Activated naive CD8-positive, alpha-beta T cell treated with anti-CD3 and anti-CD28 coated beads, Interleukin-2, amount 10 ng/mL, durations not matched to agents 7 days and 5 days (primary cell): ENCODE data around the gene RGL4. TPM values are rescaled to one million over a fixed set of nuclear protein-coding genes. Genes with fewer than 3 reads are reported as not detected.

Experiments
- ATAC-seq: fragments of 150-1000 bp; cut with Tn5 transposase; one replicate; pipeline ENCODE4 v1.10.0; 2021; ENCODE audit warnings: low read depth, moderate library complexity
- POLR2A ChIA-PET: fragments of 350-600 bp; sonication (Branson Sonifier 250); formaldehyde crosslinking; loops from one replicate; lab custom pipeline; 2021; ENCODE audit warnings: antibody characterized with exemption; lab: Charles Lee
- DNase-seq: peaks from one replicate; pipeline ENCODE4 v3.0.0; 2021
- H3K27ac Mint-ChIP-seq: one replicate; pipeline ENCODE4 v1.8.0; 2022; ENCODE audit warnings: mild to moderate bottlenecking, mixed read lengths
- H3K27me3 Mint-ChIP-seq: one replicate; pipeline ENCODE4 v1.8.0; 2022; ENCODE audit warnings: mild to moderate bottlenecking, moderate library complexity, mixed read lengths
- H3K36me3 Mint-ChIP-seq: one replicate; pipeline ENCODE4 v1.8.0; 2021; ENCODE audit warnings: mild to moderate bottlenecking, mixed read lengths
- H3K4me1 Mint-ChIP-seq: one replicate; pipeline ENCODE4 v1.8.0; 2021; ENCODE audit warnings: mixed read lengths
- H3K4me3 Mint-ChIP-seq: one replicate; pipeline ENCODE4 v1.8.0; 2022; ENCODE audit warnings: mild to moderate bottlenecking, moderate library complexity, mixed read lengths
- H3K9me3 Mint-ChIP-seq: one replicate; pipeline ENCODE4 v1.8.0; 2021; ENCODE audit warnings: mixed read lengths
- total RNA-seq, 2 experiments: library from RNA; stranded (reverse); gene quantifications; one replicate each; pipeline ENCODE4 v1.2.3, GENCODE V29; 2021

The RGL4 gene
- total RNA-seq, 2 experiments from 2014 or later: 24.9 to 25.8 TPM

- ATAC-seq: no peak
- Mint-ChIP-seq H3K27ac (no peak overlapping the region), H3K9me3 (peaks cover 7% of the 10 kb centered on the region), H3K4me1 (peaks cover 3% of the 10 kb centered on the region), H3K4me3 (no peak overlapping the region), H3K27me3 (no peaks in the 10 kb centered on the region), H3K36me3 (peaks cover 21% of the 10 kb centered on the region)
- no peak for DNase-seq
- POLR2A ChIA-PET: no interaction called here
Measured at GRCh38 chr22:23744001-23744400, 53.2 kb downstream of the RGL4 start.

GRCh38 chr22:23744485-23744884 is 53.7 kb downstream of the RGL4 start:
- no peaks in the 10 kb centered on the region for H3K27me3 Mint-ChIP-seq
- POLR2A ChIA-PET: no interaction called here
- H3K4me3 Mint-ChIP-seq: no peak overlapping the region
- no peak overlapping the region for H3K27ac Mint-ChIP-seq
- peaks cover 21% of the 10 kb centered on the region for H3K36me3 Mint-ChIP-seq
- no peak for ATAC-seq
- H3K9me3 Mint-ChIP-seq: peaks cover 7% of the 10 kb centered on the region
- DNase-seq: no peak
- peaks cover 3% of the 10 kb centered on the region for H3K4me1 Mint-ChIP-seq

DNA sequence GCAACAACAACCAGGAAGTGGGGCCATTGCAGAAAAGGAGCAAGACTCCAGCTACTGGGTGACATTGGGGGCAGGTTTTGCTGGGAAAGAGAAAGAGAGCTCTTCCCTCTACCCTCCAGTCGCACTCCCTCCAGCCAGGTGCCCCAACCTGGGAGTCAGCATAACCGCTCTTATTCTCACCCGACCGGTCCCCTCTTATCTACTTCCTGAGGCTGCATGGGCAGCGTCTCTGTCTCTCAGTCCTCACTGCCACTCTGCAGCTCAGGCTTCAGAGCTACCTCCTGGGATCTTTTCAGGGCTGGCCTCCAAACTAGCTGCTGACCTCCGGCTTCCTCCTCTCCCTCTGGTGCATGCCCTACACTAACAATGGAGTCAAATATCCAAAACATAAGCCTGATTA is 55.0 kb downstream of the RGL4 start:
- ATAC-seq: no peak
- POLR2A ChIA-PET: no interaction called here
- H3K9me3 Mint-ChIP-seq: peaks cover 7% of the 10 kb centered on the region
- H3K4me1 Mint-ChIP-seq: peaks cover 12% of the 10 kb centered on the region
- no peak overlapping the region for H3K27ac Mint-ChIP-seq
- DNase-seq: no peak
- H3K4me3 Mint-ChIP-seq: no peak overlapping the region
- peaks cover 22% of the 10 kb centered on the region for H3K36me3 Mint-ChIP-seq
- H3K27me3 Mint-ChIP-seq: no peaks in the 10 kb centered on the region

Other genes with a start within 250 kb of the RGL4 start
- not detected for gene IGLL1, start 110.7 kb upstream of the RGL4 start, total RNA-seq
- under 1 TPM; 0.69 to 0.79 TPM for gene DRICH1, start 58.7 kb upstream of the RGL4 start, total RNA-seq
- 1 to 10 TPM; 3.8 to 4.1 TPM for gene ZNF70, start 60.1 kb downstream of the RGL4 start, total RNA-seq
- not detected for gene VPREB3, start 63.4 kb downstream of the RGL4 start, total RNA-seq
- 1 to 10 TPM; 2.1 to 2.9 TPM for gene C22orf15, start 72.0 kb downstream of the RGL4 start, total RNA-seq
- 100 to 1,000 TPM in 1 of 2 experiments, 10 to 100 TPM in 1; 99.8 to 111 TPM for gene CHCHD10, start 77.0 kb downstream of the RGL4 start, total RNA-seq
- 1 to 10 TPM; 2.1 to 2.4 TPM for gene MMP11, start 81.8 kb downstream of the RGL4 start, total RNA-seq
- 10 to 100 TPM; 81.2 to 82.8 TPM for gene SMARCB1, start 96.0 kb downstream of the RGL4 start, total RNA-seq
- gene DERL3, start 148.0 kb downstream of the RGL4 start, total RNA-seq: 1 to 10 TPM; 9.6 to 9.9 TPM
- 10 to 100 TPM; 10.0 to 12.1 TPM for gene SLC2A11, start 166.9 kb downstream of the RGL4 start, total RNA-seq
- gene MIF, start 203.4 kb downstream of the RGL4 start, total RNA-seq: 100 to 1,000 TPM; 776 to 848 TPM